ENCODE results near the gene SSTR3. TPM values are rescaled to one million over a fixed set of nuclear protein-coding genes. Genes with fewer than 3 reads are reported as not detected.

The SSTR3 gene
- total RNA-seq, 2 experiments from 2014 or later = 14.8 to 15.6 TPM

GRCh38 chr22:37242395-37242918 is 30.2 kb upstream of the SSTR3 start:
- Mint-ChIP-seq H3K36me3 (ENCODE audit: low read depth) (peaks cover 65% of the 10 kb centered on the region), H3K9me3 (ENCODE audit: low read depth) (no peaks in the 10 kb centered on the region), H3K4me1 (peaks cover 55% of the 10 kb centered on the region), H3K27ac (peak overlapping the region; percentile 94), H3K4me3 (peak overlapping the region; percentile 92), H3K27me3 (no peaks in the 10 kb centered on the region)
- DNase-seq (peak; percentile 96), ATAC-seq (peak; percentile 76)
- POLR2A ChIA-PET = interaction anchor here (0.7 to 5.3 kb wide), 13 partner anchors 12 to 120 kb away, joined by 3 to 55 read pairs (median 4); partner anchors contain the start of gene IL2RB
- CTCF ChIA-PET = interaction anchor here (0.6 to 16.2 kb wide), 24 partner anchors 11 to 350 kb away, joined by 3 to 187 read pairs (median 4); partner anchors contain the start of gene IL2RB
- intact Hi-C loops (cut with DNase I, micrococcal nuclease) = loop anchor here (1.0 to 10.0 kb wide), 10 partner anchors 12 to 878 kb away; partner anchors contain the start of genes EIF3D (in 1 of the 2), GCAT (in 1 of the 2), GGA1 (in 1 of the 2) and LGALS1 (in 1 of the 2)

- intact Hi-C loops (cut with DNase I, micrococcal nuclease) = loop anchor here (1.0 to 10.0 kb wide), 10 partner anchors 11 to 877 kb away; partner anchors contain the start of genes EIF3D (in 1 of the 2), GCAT (in 1 of the 2), GGA1 (in 1 of the 2) and LGALS1 (in 1 of the 2)
- H3K4me1 Mint-ChIP-seq = peaks cover 64% of the 10 kb centered on the region
- H3K36me3 Mint-ChIP-seq (ENCODE audit: low read depth) = peaks cover 74% of the 10 kb centered on the region
- DNase-seq = peak; percentile 80
- no peak for ATAC-seq
- ChIA-PET CTCF (interaction anchor here (0.6 to 16.2 kb wide), 23 partner anchors 11 to 997 kb away, joined by 3 to 187 read pairs (median 4); partner anchors contain the start of gene IL2RB), POLR2A (interaction anchor here (0.8 to 5.3 kb wide), 12 partner anchors 11 to 119 kb away, joined by 3 to 55 read pairs (median 4); partner anchors contain the start of gene IL2RB)
- H3K4me3 Mint-ChIP-seq = peak overlapping the region; percentile 92
- H3K27ac Mint-ChIP-seq = peak overlapping the region; percentile 94
- H3K27me3 Mint-ChIP-seq = no peaks in the 10 kb centered on the region
- no peaks in the 10 kb centered on the region for H3K9me3 Mint-ChIP-seq (ENCODE audit: low read depth)
Measured at GRCh38 chr22:37241351-37242142, 29.3 kb upstream of the SSTR3 start.

GRCh38 chr22:37240941-37241320 is 28.7 kb upstream of the SSTR3 start:
- intact Hi-C loops (cut with DNase I, micrococcal nuclease) = loop anchor here (5.0 to 10.0 kb wide), 4 partner anchors 79 to 876 kb away; partner anchors contain the start of genes GCAT (in 1 of the 2) and LGALS1 (in 1 of the 2)
- DNase-seq (peak; percentile 55), ATAC-seq (no peak)
- H3K36me3 Mint-ChIP-seq (ENCODE audit: low read depth) = peaks cover 80% of the 10 kb centered on the region
- peak overlapping the region; percentile 94 for H3K27ac Mint-ChIP-seq
- no peaks in the 10 kb centered on the region for H3K27me3 Mint-ChIP-seq
- H3K4me3 Mint-ChIP-seq = peak overlapping the region; percentile 92
- no peaks in the 10 kb centered on the region for H3K9me3 Mint-ChIP-seq (ENCODE audit: low read depth)
- peaks cover 70% of the 10 kb centered on the region for H3K4me1 Mint-ChIP-seq
- CTCF ChIA-PET = interaction anchor here (0.6 to 16.2 kb wide), 10 partner anchors 10 to 997 kb away, joined by 3 to 187 read pairs (median 6); no protein-coding TSS in a partner anchor
- POLR2A ChIA-PET = interaction anchor here (1.7 to 5.3 kb wide), 3 partner anchors 11 to 22 kb away, joined by 7 to 55 read pairs (median 13); no protein-coding TSS in a partner anchor

GRCh38 chr22:37240240-37240940 is 28.1 kb upstream of the SSTR3 start:
- Mint-ChIP-seq H3K27ac (peak overlapping the region; percentile 94), H3K4me1 (peaks cover 73% of the 10 kb centered on the region), H3K36me3 (ENCODE audit: low read depth) (peaks cover 84% of the 10 kb centered on the region), H3K9me3 (ENCODE audit: low read depth) (no peaks in the 10 kb centered on the region), H3K4me3 (peak overlapping the region; percentile 92), H3K27me3 (no peaks in the 10 kb centered on the region)
- intact Hi-C loops (cut with DNase I, micrococcal nuclease) = loop anchor here (5.0 to 10.0 kb wide), 4 partner anchors 78 to 876 kb away; partner anchors contain the start of genes GCAT (in 1 of the 2) and LGALS1 (in 1 of the 2)
- ChIA-PET CTCF (interaction anchor here (0.7 to 16.2 kb wide), 8 partner anchors 10 to 996 kb away, joined by 3 to 187 read pairs (median 4); no protein-coding TSS in a partner anchor), POLR2A (interaction anchor here (0.7 to 5.3 kb wide), 3 partner anchors 10 to 117 kb away, joined by 3 to 55 read pairs (median 4); no protein-coding TSS in a partner anchor)
- DNase-seq (no peak), ATAC-seq (no peak)

GRCh38 chr22:37239336-37240239 is 27.3 kb upstream of the SSTR3 start:
- Mint-ChIP-seq H3K4me1 (peaks cover 73% of the 10 kb centered on the region), H3K36me3 (ENCODE audit: low read depth) (peaks cover 92% of the 10 kb centered on the region), H3K27ac (peak overlapping the region; percentile 94), H3K9me3 (ENCODE audit: low read depth) (no peaks in the 10 kb centered on the region), H3K27me3 (no peaks in the 10 kb centered on the region), H3K4me3 (peak overlapping the region; percentile 92)
- intact Hi-C loops (cut with DNase I, micrococcal nuclease) = loop anchor here (2.0 to 10.0 kb wide), 6 partner anchors 21 to 875 kb away; partner anchors contain the start of genes GCAT (in 1 of the 2) and LGALS1 (in 1 of the 2)
- no peak for DNase-seq
- ATAC-seq = no peak
- ChIA-PET CTCF (interaction anchor here (0.6 to 16.2 kb wide), 7 partner anchors 9 to 392 kb away, joined by 3 to 187 read pairs (median 4); partner anchors contain the start of gene KCTD17), POLR2A (interaction anchor here (0.7 to 1.4 kb wide), 4 partner anchors 10 to 116 kb away, joined by 3 to 4 read pairs (median 4); no protein-coding TSS in a partner anchor)

- Mint-ChIP-seq H3K4me1 (peaks cover 88% of the 10 kb centered on the region), H3K9me3 (ENCODE audit: low read depth) (no peaks in the 10 kb centered on the region), H3K36me3 (ENCODE audit: low read depth) (peaks cover 96% of the 10 kb centered on the region), H3K4me3 (peak overlapping the region; percentile 92), H3K27ac (peak overlapping the region; percentile 94), H3K27me3 (no peaks in the 10 kb centered on the region)
- ChIA-PET POLR2A (interaction anchor here (0.5 to 1.0 kb wide), 2 partner anchors 76 to 710 kb away, joined by 3 to 9 read pairs; no protein-coding TSS in a partner anchor), CTCF (interaction anchor here (0.6 to 16.2 kb wide), 8 partner anchors 7 to 118 kb away, joined by 3 to 187 read pairs (median 3); no protein-coding TSS in a partner anchor)
- intact Hi-C loops (cut with DNase I, micrococcal nuclease) = loop anchor here (1.0 to 2.0 kb wide), 4 partner anchors 7 to 39 kb away; no protein-coding TSS in a partner anchor
- no peak for ATAC-seq
- DNase-seq = peak; percentile 34
Measured at GRCh38 chr22:37237371-37238268, 25.3 kb upstream of the SSTR3 start.

- Mint-ChIP-seq H3K9me3 (ENCODE audit: low read depth) (no peaks in the 10 kb centered on the region), H3K27me3 (no peaks in the 10 kb centered on the region), H3K36me3 (ENCODE audit: low read depth) (peaks cover 96% of the 10 kb centered on the region), H3K27ac (peak overlapping the region; percentile 94), H3K4me3 (peak overlapping the region; percentile 92), H3K4me1 (peaks cover 99% of the 10 kb centered on the region)
- CTCF ChIA-PET = interaction anchor here (0.7 kb wide), 1 partner anchor 36 kb away, joined by 3 read pairs; no protein-coding TSS in a partner anchor
- intact Hi-C loops (cut with DNase I, micrococcal nuclease) = no loop called here
- POLR2A ChIA-PET = no interaction called here
- ATAC-seq (no peak), DNase-seq (no peak)
Measured at GRCh38 chr22:37235897-37236607, 23.8 kb upstream of the SSTR3 start.

GRCh38 chr22:37234736-37235711 is 22.7 kb upstream of the SSTR3 start:
- peak overlapping the region; percentile 92 for H3K4me3 Mint-ChIP-seq
- CTCF ChIA-PET = interaction anchor here (0.6 to 1.2 kb wide), 2 partner anchors 16 to 101 kb away, joined by 4 read pairs; no protein-coding TSS in a partner anchor
- no peaks in the 10 kb centered on the region for H3K27me3 Mint-ChIP-seq
- intact Hi-C loops (cut with DNase I, micrococcal nuclease) = no loop called here
- peak overlapping the region; percentile 94 for H3K27ac Mint-ChIP-seq
- peaks cover 89% of the 10 kb centered on the region for H3K36me3 Mint-ChIP-seq (ENCODE audit: low read depth)
- ATAC-seq (no peak), DNase-seq (peak; percentile 30)
- H3K4me1 Mint-ChIP-seq = peaks cover 98% of the 10 kb centered on the region
- POLR2A ChIA-PET = no interaction called here
- no peaks in the 10 kb centered on the region for H3K9me3 Mint-ChIP-seq (ENCODE audit: low read depth)

Measured in activated CD4-positive, alpha-beta T cell treated with anti-CD3 and anti-CD28 coated beads for 36 hours (primary cell).